Measurements from ENCODE around the gene NTF4. TPM values are rescaled to one million over a fixed set of nuclear protein-coding genes. Genes with fewer than 3 reads are reported as not detected.
"Not testable (repeated sequence)": the region's sequence is repeated elsewhere in the genome, so short reads cannot be mapped to it uniquely, and the experiment has no call there.

NTF4 gene
- total RNA-seq, 2 experiments from 2014 or later: not detected

DNA sequence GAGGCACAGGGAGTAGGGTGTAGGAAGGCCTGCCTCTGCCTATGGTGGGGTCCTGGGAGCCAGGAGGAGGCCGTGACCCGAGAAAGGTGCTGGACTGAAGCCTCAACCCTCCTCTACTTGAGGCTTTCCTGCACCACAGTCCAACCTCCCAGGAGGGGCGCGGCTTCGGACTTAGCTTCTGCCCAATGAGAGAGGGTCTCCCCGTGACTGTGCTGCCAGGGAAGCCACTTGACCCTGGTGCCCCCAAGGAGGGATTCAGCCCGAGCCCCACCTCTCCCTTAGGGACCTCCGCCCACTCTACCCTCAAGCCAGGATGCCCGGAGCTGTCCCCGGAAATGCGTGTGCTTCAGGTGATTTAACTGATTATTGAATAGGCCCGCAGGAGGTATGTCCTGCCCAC is 15.6 kb downstream of the NTF4 start, which contains the start of gene CGB8:
Gene CGB8, minus strand, starts transcription at position 101 of the 400 bp plus-strand sequence. CDS start 372 bp downstream, outside the sequence.
- H3K4me3 Mint-ChIP-seq; H3K4me1 Mint-ChIP-seq (ENCODE audit: low read depth); DNase-seq; CTCF ChIA-PET; intact Hi-C loops (cut with micrococcal nuclease); POLR2A ChIA-PET; H3K27me3 Mint-ChIP-seq; H3K27ac Mint-ChIP-seq; H3K9me3 Mint-ChIP-seq; H3K36me3 Mint-ChIP-seq: not testable (repeated sequence)

DNA sequence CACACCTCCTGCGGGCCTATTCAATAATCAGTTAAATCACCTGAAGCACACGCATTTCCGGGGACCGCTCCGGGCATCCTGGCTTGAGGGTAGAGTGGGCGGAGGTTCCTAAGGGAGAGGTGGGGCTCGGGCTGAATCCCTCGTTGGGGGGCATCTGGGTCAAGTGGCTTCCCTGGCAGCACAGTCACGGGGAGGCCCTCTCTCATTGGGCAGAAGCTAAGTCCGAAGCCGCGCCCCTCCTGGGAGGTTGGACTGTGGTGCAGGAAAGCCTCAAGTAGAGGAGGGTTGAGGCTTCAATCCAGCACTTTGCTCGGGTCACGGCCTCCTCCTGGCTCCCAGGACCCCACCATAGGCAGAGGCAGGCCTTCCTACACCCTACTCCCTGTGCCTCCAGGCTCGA is 21.1 kb downstream of the NTF4 start, which contains the start of gene CGB5:
Gene CGB5, plus strand, starts transcription at position 301 of the 400 bp plus-strand sequence. CDS start 362 bp downstream, outside the sequence.
- H3K4me1 Mint-ChIP-seq (ENCODE audit: low read depth); intact Hi-C loops (cut with micrococcal nuclease); POLR2A ChIA-PET; H3K9me3 Mint-ChIP-seq; H3K27me3 Mint-ChIP-seq; H3K36me3 Mint-ChIP-seq; CTCF ChIA-PET; H3K27ac Mint-ChIP-seq; DNase-seq; H3K4me3 Mint-ChIP-seq: not testable (repeated sequence)

- intact Hi-C loops (cut with micrococcal nuclease); CTCF ChIA-PET; H3K27me3 Mint-ChIP-seq; POLR2A ChIA-PET; H3K4me1 Mint-ChIP-seq (ENCODE audit: low read depth); H3K36me3 Mint-ChIP-seq; H3K27ac Mint-ChIP-seq; H3K9me3 Mint-ChIP-seq; H3K4me3 Mint-ChIP-seq; DNase-seq: not testable (repeated sequence)
Measured at GRCh38 chr19:49042666-49043065, 22.0 kb downstream of the NTF4 start.

GRCh38 chr19:49042177-49042576 is 22.4 kb downstream of the NTF4 start:
- H3K4me3 Mint-ChIP-seq: no peak overlapping the region
- no peaks in the 10 kb centered on the region for H3K36me3 Mint-ChIP-seq
- H3K9me3 Mint-ChIP-seq: no peaks in the 10 kb centered on the region
- no peak for DNase-seq
- H3K4me1 Mint-ChIP-seq (ENCODE audit: low read depth): no peaks in the 10 kb centered on the region
- no peak overlapping the region for H3K27ac Mint-ChIP-seq
- intact Hi-C loops (cut with micrococcal nuclease): no loop called here
- no peaks in the 10 kb centered on the region for H3K27me3 Mint-ChIP-seq
- ChIA-PET POLR2A (no interaction called here), CTCF (no interaction called here)

DNA sequence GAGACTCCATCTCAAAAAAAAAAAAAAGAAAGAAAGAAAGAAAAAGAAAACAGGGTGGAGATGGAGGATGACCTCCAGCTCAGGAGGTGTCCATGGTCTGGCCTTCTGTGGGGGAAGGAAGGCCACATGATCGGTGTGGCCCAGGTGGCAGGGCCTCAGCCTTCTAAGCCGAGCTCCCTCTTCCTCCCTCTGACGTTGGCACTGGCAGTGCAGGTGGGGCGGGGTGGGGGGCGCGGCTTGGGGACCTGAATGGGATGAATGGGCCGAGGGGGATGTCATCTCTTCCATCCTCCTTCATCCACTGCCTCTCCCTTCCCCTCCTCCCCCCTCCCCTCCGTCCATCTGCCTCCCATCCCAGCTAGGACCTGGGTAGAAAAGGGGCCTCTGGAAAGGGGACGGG is 24.9 kb downstream of the NTF4 start:
- H3K9me3 Mint-ChIP-seq; DNase-seq; H3K4me1 Mint-ChIP-seq (ENCODE audit: low read depth); POLR2A ChIA-PET; H3K4me3 Mint-ChIP-seq; H3K36me3 Mint-ChIP-seq; H3K27ac Mint-ChIP-seq; H3K27me3 Mint-ChIP-seq; CTCF ChIA-PET; intact Hi-C loops (cut with micrococcal nuclease): not testable (repeated sequence)

GRCh38 chr19:49038557-49039276 is 25.9 kb downstream of the NTF4 start:
- DNase-seq; H3K4me3 Mint-ChIP-seq; H3K4me1 Mint-ChIP-seq (ENCODE audit: low read depth); H3K27ac Mint-ChIP-seq; H3K36me3 Mint-ChIP-seq; CTCF ChIA-PET; POLR2A ChIA-PET; intact Hi-C loops (cut with micrococcal nuclease); H3K27me3 Mint-ChIP-seq; H3K9me3 Mint-ChIP-seq: not testable (repeated sequence)

DNA sequence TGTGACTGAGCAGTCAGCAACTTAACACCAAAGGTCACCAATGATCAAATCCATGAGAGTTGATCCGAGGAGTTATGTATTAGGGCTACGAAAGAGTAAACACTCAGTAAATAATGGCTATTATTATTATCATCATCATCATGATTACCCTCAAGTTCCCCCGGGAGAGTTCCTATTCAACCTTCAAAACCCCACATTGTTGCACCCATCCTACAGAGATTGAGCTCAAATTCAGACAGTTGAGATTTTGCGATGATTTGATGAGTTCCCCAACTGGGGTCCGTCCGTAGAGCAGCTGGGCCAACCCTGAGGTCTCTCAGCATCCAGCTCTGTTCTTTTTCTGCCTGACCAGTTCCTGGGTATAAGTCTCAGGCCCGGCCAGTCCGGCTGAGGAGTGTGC is 26.5 kb downstream of the NTF4 start:
- intact Hi-C loops (cut with micrococcal nuclease); H3K4me3 Mint-ChIP-seq; POLR2A ChIA-PET; H3K27ac Mint-ChIP-seq; H3K36me3 Mint-ChIP-seq; H3K4me1 Mint-ChIP-seq (ENCODE audit: low read depth); H3K27me3 Mint-ChIP-seq; CTCF ChIA-PET; DNase-seq; H3K9me3 Mint-ChIP-seq: not testable (repeated sequence)

GRCh38 chr19:49036815-49037214 is 27.8 kb downstream of the NTF4 start, which contains the start of gene CGB1:
TSS of gene CGB1 (minus strand) at chr19:49036895. CDS start at chr19:49036711, 184 bp downstream.
- CTCF ChIA-PET; POLR2A ChIA-PET; H3K27me3 Mint-ChIP-seq; H3K27ac Mint-ChIP-seq; H3K36me3 Mint-ChIP-seq; H3K4me1 Mint-ChIP-seq (ENCODE audit: low read depth); intact Hi-C loops (cut with micrococcal nuclease); H3K9me3 Mint-ChIP-seq; H3K4me3 Mint-ChIP-seq: not testable (repeated sequence)
- peak; percentile 74 for DNase-seq

GRCh38 chr19:49031642-49032301 is 32.8 kb downstream of the NTF4 start, which contains the start of gene CGB2:
TSS of gene CGB2 (plus strand) at chr19:49031890. CDS start at chr19:49032096, 206 bp downstream.
- peak within 1 kb of the TSS; percentile 56 for H3K27ac Mint-ChIP-seq
- peak; percentile 86 for DNase-seq
- H3K27me3 Mint-ChIP-seq; CTCF ChIA-PET; H3K4me3 Mint-ChIP-seq; H3K4me1 Mint-ChIP-seq (ENCODE audit: low read depth); H3K9me3 Mint-ChIP-seq; H3K36me3 Mint-ChIP-seq; POLR2A ChIA-PET: not testable (repeated sequence)
- intact Hi-C loops (cut with micrococcal nuclease): loop anchor here (1.0 kb wide), 1 partner anchor 38 kb away; the partner anchor contains the start of genes GYS1 and RUVBL2

- H3K4me3 Mint-ChIP-seq; intact Hi-C loops (cut with micrococcal nuclease); H3K4me1 Mint-ChIP-seq (ENCODE audit: low read depth); H3K36me3 Mint-ChIP-seq; H3K27me3 Mint-ChIP-seq; H3K9me3 Mint-ChIP-seq; H3K27ac Mint-ChIP-seq; CTCF ChIA-PET; DNase-seq; POLR2A ChIA-PET: not testable (repeated sequence)
Measured at GRCh38 chr19:49030323-49030722, 34.3 kb downstream of the NTF4 start.

- H3K27me3 Mint-ChIP-seq; intact Hi-C loops (cut with micrococcal nuclease); POLR2A ChIA-PET; CTCF ChIA-PET; H3K36me3 Mint-ChIP-seq; H3K4me1 Mint-ChIP-seq (ENCODE audit: low read depth); H3K4me3 Mint-ChIP-seq; H3K27ac Mint-ChIP-seq; DNase-seq; H3K9me3 Mint-ChIP-seq: not testable (repeated sequence)
Measured at GRCh38 chr19:49029749-49030148, 34.9 kb downstream of the NTF4 start.

DNA sequence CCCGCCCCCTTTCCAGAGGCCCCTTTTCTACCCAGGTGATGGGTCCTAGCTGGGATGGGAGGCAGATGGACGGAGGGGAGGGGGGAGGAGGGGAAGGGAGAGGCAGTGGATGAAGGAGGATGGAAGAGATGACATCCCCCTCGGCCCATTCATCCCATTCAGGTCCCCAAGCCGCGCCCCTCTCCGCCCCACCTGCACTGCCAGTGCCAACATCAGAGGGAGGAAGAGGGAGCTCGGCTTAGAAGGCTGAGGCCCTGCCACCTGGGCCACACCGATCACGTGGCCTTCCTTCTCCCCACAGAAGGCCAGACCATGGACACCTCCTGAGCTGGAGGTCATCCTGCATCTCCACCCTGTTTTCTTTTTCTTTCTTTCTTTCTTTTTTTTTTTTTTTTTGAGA is 35.9 kb downstream of the NTF4 start:
- H3K4me3 Mint-ChIP-seq; H3K36me3 Mint-ChIP-seq; H3K27me3 Mint-ChIP-seq; intact Hi-C loops (cut with micrococcal nuclease); CTCF ChIA-PET; H3K27ac Mint-ChIP-seq; POLR2A ChIA-PET; DNase-seq; H3K9me3 Mint-ChIP-seq; H3K4me1 Mint-ChIP-seq (ENCODE audit: low read depth): not testable (repeated sequence)

DNA sequence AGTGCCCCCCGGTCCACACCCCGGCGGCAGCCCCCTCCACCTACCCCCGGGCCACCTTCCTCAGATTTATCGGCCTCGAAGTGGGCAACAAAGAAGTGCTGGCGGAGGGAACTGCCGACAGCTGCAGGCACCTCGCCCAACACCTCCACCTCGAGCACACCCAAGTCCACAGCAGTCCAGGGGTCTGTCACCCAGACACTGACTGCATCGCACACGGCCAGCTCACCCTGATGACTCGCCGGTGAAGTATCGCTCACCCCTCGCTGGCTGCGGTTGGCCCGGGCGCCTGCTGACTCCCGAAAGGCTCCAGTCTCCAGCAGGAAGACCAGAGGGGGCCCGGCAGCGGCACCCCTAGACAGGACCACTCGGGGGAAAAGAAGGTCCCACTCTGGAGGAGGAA is 39.0 kb downstream of the NTF4 start:
- H3K36me3 Mint-ChIP-seq; POLR2A ChIA-PET; DNase-seq; H3K9me3 Mint-ChIP-seq; H3K4me3 Mint-ChIP-seq; CTCF ChIA-PET; H3K27me3 Mint-ChIP-seq; intact Hi-C loops (cut with micrococcal nuclease); H3K27ac Mint-ChIP-seq: not testable (repeated sequence)
- peaks cover 12% of the 10 kb centered on the region for H3K4me1 Mint-ChIP-seq (ENCODE audit: low read depth)

All from activated CD4-positive, alpha-beta memory T cell treated with anti-CD3 and anti-CD28 coated beads for 36 hours (primary cell).